ENCODE measurements around the gene ALDH3B2.
"Not testable (repeated sequence)": the region's sequence is repeated elsewhere in the genome, so short reads cannot be mapped to it uniquely, and the experiment has no call there.

Gene ALDH3B2

GRCh38 chr11:67659651-67660165 lies 14.7 kb downstream of the ALDH3B2 start:
- not testable (repeated sequence) for DNase-seq

- DNase-seq, result no peak
Measured at GRCh38 chr11:67657300-67657699, 17.1 kb downstream of the ALDH3B2 start.

DNA sequence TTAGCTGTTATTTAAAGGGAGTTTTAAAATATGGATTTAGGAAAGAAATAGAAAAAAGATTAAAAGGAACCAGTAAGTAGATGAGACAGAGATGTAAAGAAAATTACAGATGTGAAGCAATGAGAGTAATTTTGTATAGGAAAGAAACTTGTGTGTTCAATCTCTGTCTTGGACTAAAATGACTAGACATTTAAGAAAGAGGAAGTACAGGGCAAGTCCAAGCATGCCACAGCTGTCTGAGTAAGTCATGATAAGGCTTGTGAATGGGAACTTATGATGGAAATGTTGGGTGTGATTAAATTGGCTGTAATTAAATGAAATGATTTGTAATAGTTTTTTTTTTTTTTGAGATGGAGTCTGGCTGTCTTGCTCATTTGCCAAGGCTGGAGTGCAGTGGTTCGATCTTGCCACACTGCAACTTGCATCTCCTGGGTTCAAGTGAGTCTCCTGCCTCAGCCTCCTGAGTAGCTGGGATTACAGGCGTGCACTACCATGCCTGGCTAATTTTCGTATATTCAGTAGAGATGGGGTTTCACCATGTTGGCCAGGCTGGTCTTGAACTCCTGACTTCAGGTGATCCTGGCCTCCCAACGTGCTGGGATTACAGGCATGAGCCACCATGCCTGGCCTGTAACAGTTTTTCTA lies 18.0 kb downstream of the ALDH3B2 start:
- DNase-seq, result no peak

DNA sequence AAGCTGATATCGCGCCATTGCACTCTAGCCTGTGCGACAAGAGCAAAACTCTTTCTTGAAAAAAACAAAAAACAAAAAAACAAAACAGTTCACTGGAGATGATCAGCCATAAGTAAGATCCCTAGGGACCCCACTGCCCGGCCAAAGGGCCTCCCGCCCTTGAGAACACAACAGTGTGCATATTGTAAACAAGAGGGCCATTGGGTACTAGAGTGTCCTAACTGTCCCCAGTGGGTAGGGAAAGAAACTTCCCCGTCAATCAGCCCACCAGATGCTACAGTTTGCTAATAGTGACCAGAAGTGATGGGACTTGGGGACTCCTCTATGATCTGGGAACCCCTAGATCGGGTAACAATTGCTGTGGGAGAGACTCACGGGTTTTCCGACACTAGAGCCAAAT lies 20.2 kb downstream of the ALDH3B2 start:
- DNase-seq, result no peak

- no peak for DNase-seq
Measured at GRCh38 chr11:67652965-67653845, 21.2 kb downstream of the ALDH3B2 start.

DNA sequence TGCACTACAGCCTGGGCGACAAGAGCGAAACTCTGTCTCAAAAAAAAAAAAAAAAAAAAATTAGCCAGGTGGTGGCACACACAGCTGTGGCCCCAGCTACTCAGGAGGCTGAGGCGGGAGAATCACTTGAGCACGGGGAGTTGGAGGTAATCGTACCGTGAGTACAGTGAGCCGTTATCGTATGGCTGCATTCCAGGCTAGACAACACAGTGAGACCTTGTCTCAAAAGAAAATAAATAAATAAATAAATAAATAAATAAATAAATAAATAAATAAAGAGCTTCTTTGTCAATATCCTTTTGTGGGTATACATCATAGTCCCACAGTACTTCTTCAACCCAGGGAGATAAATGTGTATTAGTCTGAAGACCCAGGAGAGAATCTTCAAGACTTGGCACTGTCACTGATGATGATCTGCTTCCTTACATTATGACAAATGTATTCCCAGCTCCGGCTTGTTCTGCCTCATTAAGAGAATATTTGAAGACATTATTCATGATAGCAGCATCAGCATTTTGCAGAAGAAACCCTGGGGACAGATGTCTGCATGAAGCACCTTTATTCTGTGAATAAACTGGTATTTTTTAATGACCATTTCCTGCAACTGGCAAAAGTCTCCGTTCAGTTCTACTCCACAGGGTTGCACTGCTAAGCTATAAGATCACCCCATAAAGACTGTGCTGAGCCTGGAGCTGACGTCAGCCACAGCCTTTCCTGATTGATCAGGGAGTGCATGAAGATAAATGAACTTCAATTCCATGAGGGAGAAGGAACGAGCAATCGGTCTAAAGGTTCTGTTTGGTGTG lies 22.2 kb downstream of the ALDH3B2 start:
- DNase-seq, result no peak

GRCh38 chr11:67649634-67650510 lies 24.6 kb downstream of the ALDH3B2 start:
- DNase-seq, result no peak

DNA sequence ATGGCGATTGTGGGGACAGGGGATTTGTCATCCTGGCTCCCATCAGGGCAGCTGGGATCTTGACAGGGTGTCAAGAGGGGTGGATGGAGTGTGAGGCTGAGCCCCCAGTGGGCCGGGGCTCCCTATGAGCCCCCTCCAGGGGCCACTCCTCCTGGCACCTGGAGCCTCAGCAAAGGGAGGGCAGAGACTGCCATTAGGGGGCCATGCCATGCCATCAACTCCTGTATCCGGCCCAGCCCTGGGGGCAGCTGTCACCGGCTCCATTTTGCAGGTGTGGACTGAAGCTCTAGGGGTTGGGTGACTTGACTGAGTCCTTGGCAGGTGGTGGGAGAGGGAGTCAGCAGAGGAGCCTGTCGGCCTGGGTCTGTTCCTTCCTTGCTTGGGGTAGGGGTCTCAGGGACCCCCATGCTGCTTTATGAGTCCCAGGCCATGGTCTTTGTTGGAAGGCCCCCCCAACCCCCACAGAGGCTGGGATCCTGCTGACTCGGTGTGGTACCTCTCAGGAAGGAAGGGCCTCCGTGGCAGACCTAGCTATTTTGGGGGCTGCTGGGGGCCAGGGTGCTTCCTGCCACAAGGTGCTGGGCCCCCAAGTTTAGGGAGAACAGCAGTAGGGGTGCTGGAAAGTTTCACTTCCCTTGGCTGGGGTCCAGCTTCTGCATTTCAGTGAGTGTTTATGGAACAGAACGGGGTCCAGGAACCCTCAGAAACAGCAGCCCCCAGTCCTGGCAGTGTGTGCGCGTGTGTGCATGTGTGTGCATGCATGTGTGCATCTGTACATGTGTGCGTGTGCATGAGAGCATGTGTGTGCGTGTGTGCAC lies 25.4 kb downstream of the ALDH3B2 start:
- DNase-seq, result no peak

DNA sequence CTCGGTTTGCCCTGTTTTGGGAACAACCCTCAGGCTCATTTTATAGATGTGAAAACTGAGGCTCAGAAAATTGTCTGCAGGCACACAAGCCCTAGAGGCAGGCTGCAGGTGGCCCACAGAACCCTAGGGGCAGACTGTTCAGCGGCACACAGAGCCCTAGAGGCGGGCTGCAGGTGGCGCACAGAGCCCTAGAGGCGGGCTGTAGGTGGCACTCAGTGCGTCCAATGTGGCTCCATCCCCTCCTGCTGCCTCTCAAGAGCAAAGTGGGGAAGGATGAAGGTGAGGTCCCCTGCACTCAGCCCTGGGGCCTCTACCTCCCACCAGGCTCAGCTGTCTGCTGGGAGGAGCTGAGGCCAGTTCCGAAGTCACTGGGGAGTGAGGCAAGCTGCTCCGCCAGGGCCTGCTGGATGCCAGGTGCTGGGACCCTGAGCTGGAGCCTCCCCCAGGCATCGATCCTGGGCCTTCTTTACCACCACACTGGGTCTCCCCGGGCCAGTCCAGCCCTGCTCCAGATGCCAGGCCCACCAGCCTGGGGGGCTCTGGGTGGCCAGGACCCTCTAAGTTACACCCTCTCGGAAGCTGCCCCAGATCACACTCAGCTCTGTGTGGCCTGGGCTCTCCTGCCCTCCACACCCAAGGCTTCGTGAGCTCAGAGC lies 26.2 kb downstream of the ALDH3B2 start:
- DNase-seq, result peak; percentile 58

- no peak for DNase-seq
Measured at GRCh38 chr11:67647471-67647870, 27.0 kb downstream of the ALDH3B2 start.

GRCh38 chr11:67646535-67647336 lies 27.7 kb downstream of the ALDH3B2 start:
- peak; percentile 39 for DNase-seq

GRCh38 chr11:67645521-67646461 lies 28.6 kb downstream of the ALDH3B2 start:
- DNase-seq, result no peak

- no peak for DNase-seq
Measured at GRCh38 chr11:67644472-67645418, 29.7 kb downstream of the ALDH3B2 start.

DNA sequence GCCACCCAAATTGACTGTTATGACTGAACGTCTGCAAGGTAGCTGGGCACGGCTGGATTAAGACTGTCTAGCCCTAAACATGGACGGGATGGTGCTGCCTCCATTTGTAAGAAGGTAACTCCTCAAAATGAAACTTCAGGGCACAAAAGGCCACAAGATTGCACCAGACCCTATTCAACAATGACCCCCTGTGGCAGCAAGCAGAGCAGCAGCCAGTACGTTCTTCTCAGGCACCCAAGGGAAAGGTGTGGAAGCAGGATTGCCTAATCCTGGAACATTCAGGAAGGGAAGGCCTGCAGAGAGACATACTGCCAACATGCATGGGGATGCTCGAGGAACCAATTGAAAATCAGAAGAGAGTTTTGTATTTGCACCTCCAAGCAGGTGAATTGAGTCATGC lies 30.4 kb downstream of the ALDH3B2 start:
- no peak for DNase-seq

- DNase-seq, result no peak
Measured at GRCh38 chr11:67642173-67643120, 32.0 kb downstream of the ALDH3B2 start.
